ENCODE data around the gene DLGAP3.
"Not testable (repeated sequence)": the region's sequence is repeated elsewhere in the genome, so short reads cannot be mapped to it uniquely, and the experiment has no call there.

- TF ChIP-seq CTCF (conservative IDR thresholded peaks at IDR 0.05; ENCODE audit: low read depth, low read length); EZH2 (IDR thresholded peaks at IDR 0.05; ENCODE audit: borderline replicate concordance, low read depth, low read length, poor library complexity, severe bottlenecking): not testable (repeated sequence)
Observed at GRCh38 chr1:34948739-34949138, 19.3 kb upstream of the DLGAP3 start.
